Measurements from ENCODE around the gene CYP4F8.
"Not testable (repeated sequence)": the region's sequence is repeated elsewhere in the genome, so short reads cannot be mapped to it uniquely, and the experiment has no call there.

CYP4F8 gene

DNA sequence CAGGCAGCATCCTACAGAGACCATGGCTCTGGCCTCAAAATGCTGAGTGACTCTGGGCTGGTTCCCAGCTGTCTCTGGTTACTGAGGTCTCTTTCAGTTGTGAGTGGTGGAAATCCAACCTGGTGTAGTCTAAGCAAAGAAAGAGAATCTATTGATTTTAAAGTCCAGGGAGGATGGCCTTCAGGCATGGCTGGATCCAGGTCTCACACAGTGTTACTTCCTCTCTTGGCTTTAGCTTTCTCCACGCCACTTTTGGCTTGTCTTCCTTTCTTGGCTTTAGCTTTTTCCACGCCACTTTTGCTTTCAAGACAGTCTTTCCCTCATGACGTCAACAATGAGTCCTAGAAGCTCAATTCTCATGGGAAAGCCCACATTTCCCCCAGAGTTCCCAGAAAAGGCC, 29.8 kb downstream of the CYP4F8 start:
- no peak for DNase-seq

GRCh38 chr19:15649526-15649925, 34.5 kb downstream of the CYP4F8 start:
- DNase-seq: no peak

DNA sequence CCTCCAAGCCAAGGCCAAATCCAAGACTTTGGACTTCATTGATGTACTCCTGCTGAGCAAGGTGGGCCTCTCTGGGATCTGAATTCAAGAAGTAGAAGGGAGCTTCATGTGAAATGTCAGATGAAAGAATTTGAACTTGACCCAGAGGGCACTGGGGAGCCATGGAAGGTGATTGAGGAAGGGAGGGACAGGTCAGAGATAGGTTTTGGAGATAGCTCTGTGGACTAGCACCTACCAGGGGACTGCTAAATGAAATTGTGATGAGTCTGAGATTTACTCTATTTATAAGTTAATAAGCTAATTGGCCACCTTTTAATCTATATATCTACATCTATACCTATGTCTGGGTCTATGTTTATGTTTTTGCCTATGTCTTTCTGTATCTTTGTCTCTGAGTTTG, 35.1 kb downstream of the CYP4F8 start:
- DNase-seq: not testable (repeated sequence)

DNA sequence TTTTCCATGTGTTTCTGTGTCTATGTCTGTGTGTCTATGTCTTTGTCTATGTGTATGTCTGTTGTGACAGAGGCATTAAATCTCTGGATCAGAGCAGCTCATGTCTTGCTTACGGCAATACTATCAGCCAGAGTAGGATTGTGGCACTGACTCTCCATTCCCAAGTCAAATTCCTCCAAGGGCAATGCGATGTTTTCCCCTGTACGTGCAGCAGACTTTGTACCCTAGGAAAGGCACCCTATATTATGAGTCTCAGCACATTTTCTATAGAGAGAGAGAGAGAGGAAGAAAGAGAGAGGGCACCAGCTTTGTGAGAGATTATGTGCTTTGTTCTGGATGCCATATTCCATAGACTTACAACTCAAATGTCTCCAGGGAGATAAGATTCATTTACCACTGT, 36.8 kb downstream of the CYP4F8 start:
- no peak for DNase-seq

DNA sequence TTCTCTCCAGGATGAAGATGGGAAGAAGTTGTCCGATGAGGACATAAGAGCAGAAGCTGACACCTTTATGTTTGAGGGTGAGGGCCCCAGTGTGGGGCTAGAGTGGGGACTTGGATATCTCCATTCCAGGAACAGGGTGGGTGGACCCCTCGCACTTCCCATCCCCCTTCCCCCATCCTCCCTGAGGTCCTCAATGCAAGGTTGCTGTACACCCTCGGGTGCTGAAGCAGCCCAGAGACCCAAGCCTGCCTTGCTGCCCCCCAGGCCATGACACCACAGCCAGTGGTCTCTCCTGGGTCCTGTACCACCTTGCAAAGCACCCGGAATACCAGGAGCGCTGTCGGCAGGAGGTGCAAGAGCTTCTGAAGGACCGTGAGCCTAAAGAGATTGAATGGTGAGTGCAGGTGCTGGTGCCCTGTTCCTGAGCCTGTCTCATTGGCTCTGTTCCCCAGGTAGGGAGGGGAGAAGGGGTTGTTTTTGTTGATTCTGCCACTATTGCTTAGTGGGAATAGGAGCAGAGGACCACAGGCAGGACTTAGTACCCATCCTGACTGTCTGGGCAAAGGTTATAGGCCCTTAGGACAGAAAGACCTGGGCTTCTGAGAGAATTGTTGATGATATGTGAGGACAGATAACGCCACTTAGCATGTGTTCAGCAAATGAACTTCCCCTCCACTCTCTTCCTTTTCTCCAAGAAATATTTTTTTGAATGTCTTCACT, 37.7 kb downstream of the CYP4F8 start:
- DNase-seq: no peak

DNA sequence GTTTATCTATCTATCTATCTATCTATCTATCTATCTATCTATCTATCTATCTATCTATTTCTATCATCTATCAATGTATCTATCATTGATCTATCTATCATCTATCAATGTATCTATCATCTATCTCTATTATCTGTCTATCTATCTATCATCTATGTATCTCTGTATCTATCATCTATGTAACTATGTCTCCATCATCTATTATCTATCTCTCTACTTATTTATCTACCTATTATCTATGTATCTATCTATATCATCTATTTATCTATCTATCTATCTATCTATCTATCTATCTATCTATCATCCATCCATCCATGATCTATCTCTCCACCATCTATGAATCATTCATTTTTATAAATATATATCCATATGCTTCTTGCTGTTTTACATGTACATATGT, 41.4 kb downstream of the CYP4F8 start:
- no peak for DNase-seq

DNA sequence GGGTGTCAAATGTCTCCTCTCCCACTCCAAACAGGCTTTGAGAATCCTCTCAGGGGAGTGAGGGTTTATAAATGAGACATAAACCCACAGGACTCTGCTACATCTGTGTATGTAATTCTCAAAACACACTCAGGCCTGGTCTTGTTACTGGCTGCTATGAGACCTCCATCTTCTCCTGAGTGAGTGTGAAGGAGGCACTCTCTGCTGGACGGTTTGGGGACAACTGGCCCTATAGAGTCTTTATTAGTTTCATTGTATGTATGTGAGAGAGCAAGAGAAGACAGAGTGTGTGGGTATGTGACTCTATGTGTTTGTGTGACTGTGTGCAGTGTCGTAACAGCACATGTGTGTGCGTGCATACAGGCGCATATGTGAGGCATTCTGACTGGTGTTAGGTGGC, 48.2 kb downstream of the CYP4F8 start:
- no peak for DNase-seq

- no peak for DNase-seq
Measured at GRCh38 chr19:15666186-15666585, 51.2 kb downstream of the CYP4F8 start.

DNA sequence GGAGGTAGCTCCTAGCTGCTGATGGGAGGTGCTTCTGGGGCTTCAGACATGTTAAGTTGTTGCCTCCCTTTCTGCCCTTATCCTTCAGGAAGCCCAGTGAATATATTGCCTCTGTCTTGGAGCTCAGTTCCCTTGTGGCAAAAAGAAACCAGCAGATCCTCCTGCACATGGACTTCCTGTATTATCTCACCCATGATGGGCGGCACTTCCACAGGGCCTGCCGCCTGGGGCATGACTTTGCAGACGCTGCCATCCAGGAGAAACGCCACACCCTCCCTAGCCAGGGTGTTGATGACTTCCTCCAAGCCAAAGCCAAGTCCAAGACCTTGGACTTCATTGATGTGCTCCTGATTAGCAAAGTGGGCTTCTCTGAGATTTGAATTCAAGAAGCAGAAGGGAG, 51.9 kb downstream of the CYP4F8 start:
- no peak for DNase-seq

DNA sequence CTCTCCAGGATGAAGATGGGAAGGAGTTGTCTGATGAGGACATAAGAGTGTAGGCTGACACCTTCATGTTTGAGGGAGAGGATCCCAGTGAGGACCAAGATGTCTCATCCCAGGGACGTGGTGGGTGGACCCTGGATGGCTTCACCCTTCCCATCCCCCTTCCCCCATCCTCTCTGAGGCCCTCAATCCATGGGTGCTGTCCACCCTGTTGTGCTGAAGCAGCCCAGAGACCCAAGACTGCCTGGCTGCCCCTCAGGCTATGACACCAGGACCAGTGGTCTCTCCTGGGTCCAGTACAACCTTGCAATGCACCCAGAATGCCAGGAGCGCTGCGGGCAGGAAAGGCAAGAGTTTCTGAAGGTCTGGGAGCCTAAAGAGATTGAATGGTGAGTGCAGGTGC, 54.4 kb downstream of the CYP4F8 start:
- no peak for DNase-seq

GRCh38 chr19:15669891-15670290, 54.9 kb downstream of the CYP4F8 start:
- no peak for DNase-seq

GRCh38 chr19:15671237-15671821, 56.3 kb downstream of the CYP4F8 start:
- no peak for DNase-seq

DNA sequence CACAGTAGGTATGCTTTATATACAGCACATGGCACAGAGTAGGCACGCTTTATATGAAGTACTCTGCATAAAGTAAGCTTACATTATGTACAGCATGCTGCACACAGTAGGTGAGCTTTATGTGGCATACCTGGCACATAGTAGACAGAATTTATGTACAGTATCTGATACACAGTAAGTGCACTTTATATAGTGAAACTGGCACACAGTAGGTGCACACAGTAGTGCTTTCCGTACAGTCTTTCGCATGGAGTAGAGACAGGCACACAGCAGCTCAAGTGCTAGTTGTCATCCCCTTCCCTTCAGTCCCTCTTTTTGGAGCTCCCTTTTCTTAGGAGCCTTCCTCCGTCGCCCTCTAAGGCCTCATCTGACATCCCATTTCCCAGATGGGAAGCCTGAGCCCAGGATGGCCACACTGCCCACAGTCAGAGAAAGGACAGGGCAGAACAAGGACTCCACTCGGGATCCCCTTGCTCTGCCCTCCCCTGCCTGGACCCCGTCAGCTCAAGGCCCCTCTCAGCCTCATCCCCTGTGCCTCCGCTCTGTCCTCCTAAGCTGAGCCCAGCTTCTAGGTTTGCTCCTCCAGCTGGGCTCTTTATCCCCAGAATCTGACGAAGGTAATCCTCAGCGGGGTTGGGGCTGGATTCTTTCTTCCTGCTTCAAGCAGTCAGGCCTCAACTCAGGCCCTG, 57.0 kb downstream of the CYP4F8 start:
- no peak for DNase-seq

DNA sequence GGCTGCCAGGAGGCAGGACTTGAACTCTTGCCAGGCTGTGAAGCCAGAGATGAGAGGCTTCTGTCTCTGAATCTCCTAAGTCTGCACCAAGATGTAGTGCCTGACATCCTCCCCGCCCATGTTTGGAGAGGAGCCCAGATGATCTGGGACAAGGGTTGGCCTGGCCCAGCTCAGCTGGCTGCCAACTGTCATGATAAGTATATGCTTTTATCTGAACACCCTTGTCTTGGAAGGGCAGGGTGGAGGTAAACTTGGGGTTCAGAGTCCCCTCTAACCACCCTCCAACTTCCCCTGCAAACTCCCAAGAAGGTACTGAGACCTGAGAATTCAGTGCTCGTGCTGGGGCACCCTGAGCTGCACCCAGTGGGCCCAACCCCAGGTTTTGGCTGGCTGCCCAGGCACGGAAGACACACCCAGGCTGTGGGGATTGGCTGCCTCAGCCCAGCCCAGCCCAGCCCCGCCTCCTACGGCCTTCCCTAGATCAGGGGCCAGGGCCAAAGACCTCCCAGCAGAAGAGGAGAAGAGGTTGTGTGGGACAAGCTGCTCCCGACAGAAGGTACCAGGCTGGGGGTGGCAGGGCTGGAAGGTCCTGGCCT, 57.7 kb downstream of the CYP4F8 start, which contains the start of gene CYP4F12:
Gene CYP4F12 (plus strand): TSS at position 508 of the 596 bp plus-strand sequence. CDS start 443 bp downstream, outside the sequence.
- DNase-seq: no peak

- DNase-seq: no peak
Measured at GRCh38 chr19:15673176-15673654, 58.2 kb downstream of the CYP4F8 start.

DNA sequence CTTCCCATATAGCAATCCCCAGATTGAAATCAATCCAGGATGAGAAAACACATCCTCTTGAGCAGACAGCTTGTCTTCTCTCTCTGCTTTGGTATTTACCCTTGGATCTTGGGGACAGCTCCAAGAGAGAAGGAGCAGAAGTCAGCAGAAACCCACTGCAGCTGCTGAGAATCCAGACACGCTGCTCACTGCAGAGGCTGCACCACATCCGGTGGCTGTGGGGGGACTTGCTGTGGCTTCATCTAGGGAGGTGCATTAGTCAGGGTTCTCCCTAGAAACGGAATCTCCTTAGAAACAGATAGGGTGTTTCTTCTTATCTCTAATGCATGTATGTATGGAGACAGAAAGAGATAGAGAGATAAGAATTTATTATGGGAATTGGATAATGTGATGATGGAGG, 60.5 kb downstream of the CYP4F8 start:
- DNase-seq: no peak

DNA sequence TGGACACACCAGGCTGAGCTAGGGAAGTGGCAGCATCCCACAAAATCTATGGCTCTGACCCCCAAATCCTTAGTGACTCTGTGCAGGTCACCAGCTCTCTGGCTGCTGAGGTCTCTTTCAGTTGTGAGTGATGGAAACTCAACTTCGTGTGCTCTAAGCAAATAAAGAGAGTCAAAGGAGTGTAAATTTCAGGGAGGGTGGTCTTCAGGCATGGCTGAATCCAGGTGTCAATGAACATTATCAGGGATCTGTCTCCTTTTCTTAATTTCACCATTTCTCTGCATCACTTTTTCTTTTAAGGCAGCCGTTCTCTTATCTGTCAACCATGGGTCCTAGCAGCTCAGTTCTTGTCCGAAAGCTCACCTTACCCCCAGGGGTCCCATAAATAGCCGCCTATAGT, 64.1 kb downstream of the CYP4F8 start:
- no peak for DNase-seq

DNA sequence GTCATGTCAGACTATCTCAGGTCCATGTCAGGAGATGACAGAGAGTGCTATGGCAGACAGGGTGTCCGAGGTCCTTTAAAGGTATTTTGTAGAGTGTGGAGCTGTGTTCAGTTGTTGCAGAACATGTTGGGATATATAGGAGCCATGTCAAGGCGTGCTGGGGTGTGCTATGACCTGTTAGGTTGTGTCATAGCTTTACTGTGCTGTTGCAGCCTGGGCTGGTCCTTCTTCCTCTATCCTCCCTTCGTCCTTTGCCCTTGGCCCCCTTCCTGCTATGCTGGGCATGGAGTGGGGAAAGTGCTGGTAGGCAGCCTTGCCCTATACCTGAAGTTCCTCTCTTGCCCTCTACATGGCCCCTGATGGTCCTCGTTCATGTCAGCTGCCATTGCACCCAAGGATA, 64.8 kb downstream of the CYP4F8 start:
- not testable (repeated sequence) for DNase-seq
